ENCODE results near the gene GALNT8.

DNA sequence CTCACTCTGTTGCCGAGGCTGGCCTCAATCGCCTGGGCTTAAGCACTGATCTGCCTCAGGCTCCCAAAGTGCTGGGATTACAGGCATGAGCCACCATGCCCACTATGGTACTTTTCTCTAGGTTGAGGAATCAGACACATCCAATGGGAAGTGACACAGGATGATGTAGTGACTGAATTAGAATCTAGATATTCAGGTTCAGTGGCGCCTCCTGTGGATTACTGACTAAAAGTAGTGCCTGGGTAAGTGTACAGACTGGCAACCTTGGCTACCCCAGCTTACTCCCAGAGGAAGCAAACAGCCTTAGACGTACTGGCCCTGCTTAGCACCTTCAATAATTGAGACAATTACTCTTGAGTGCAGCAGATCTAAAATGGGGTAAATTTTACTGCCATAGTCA lies 22.8 kb downstream of the GALNT8 start:
- no peak for TF ChIP-seq CTCF (IDR thresholded peaks at IDR 0.05; ENCODE audit: insufficient read depth, low read length)
- no peak for TF ChIP-seq REST (IDR thresholded peaks at IDR 0.05; ENCODE audit: insufficient replicate concordance, low read depth)
- TF ChIP-seq GABPA (IDR thresholded peaks at IDR 0.05; ENCODE audit: low read depth): no peak
- TF ChIP-seq POLR2AphosphoS5 (IDR thresholded peaks at IDR 0.05; ENCODE audit: low read depth): no peak
- no peak for TF ChIP-seq SPI1 (IDR thresholded peaks at IDR 0.05; ENCODE audit: borderline replicate concordance, low read depth)

All from HL-60 (cell line).